GM12878 (cell line): ENCODE measurements around the gene TEC. TPM values are rescaled to one million over a fixed set of nuclear protein-coding genes. Genes with fewer than 3 reads are reported as not detected.

Experiments used
- ATAC-seq: fragments of 200-7000 bp; cut with Tn5 transposase; 3 replicates; pipeline ENCODE4 v1.9.1; 2020; ENCODE audit warnings: mild to moderate bottlenecking, moderate library complexity
- BruUV-seq: library from RNA; stranded (reverse); fragments of 400-500 nt; replicated peaks from 2 replicates; lab custom pipeline; 2021; lab: Mats Ljungman, UMichigan
- CTCF ChIA-PET: fragments of 300-600 bp; sonication (Branson Sonifier 250); formaldehyde crosslinking; extraction: SDS; loops from one replicate; lab custom pipeline; 2021; ENCODE audit warnings: inconsistent platforms; lab: Yijun Ruan, JAX
- POLR2A ChIA-PET: fragments of 350-600 bp; formaldehyde crosslinking; extraction: SDS; loops from one replicate; lab custom pipeline; 2021; ENCODE audit warnings: inconsistent platforms; lab: Charles Lee
- RAD21 ChIA-PET: fragments of 300-600 bp; sonication (Branson Sonifier 250); formaldehyde crosslinking; loops from one replicate; lab custom pipeline; 2023; ENCODE audit warnings: antibody characterized with exemption; ENCODE audit not compliant: unreplicated experiment; lab: Charles Lee
- SMC1A ChIA-PET: fragments of 300-600 bp; sonication (Branson Sonifier 250); formaldehyde crosslinking; loops from one replicate; lab custom pipeline; 2023; ENCODE audit not compliant: unreplicated experiment, uncharacterized antibody; lab: Charles Lee
- DNase-seq: peaks from one replicate; pipeline ENCODE4 v3.0.0-alpha.2; 2011; ENCODE audit warnings: low read depth, low spot score
- FAIRE-seq: peaks from 3 replicates; lab custom pipeline; 2011; peaks lifted over from hg19 to GRCh38; lab: Jason Lieb, UNC
- H2AFZ ChIP-seq: 2 replicates; pipeline ENCODE4 v1.6.0; 2011; ENCODE audit warnings: low read depth, low read length, control low read depth; ENCODE audit not compliant: control insufficient read depth
- H3K27ac ChIP-seq: 2 replicates; pipeline ENCODE4 v1.5.1; 2011; ENCODE audit warnings: control low read depth; ENCODE audit not compliant: control insufficient read depth, insufficient read depth
- H3K27me3 ChIP-seq, 2 experiments: replicated peaks in 1 of 2; 2 replicates each; pipeline versions ENCODE4 v1.6.0 to v1.6.1; 2011; ENCODE audit warnings: low read length in 1 of 2; ENCODE audit not compliant: control insufficient read depth in 2 of 2, insufficient read depth in 2 of 2
- H3K36me3 ChIP-seq, 2 experiments: 2 replicates each; pipeline ENCODE4 v1.5.1; 2011; ENCODE audit warnings: low read length in 1 of 2; ENCODE audit not compliant: control insufficient read depth in 2 of 2, insufficient read depth in 2 of 2
- H3K4me1 ChIP-seq: 2 replicates; pipeline ENCODE4 v1.6.1; 2011; ENCODE audit warnings: mild to moderate bottlenecking, low read length, moderate library complexity, mixed read lengths; ENCODE audit not compliant: control insufficient read depth, insufficient read depth
- H3K4me2 ChIP-seq: 2 replicates; pipeline ENCODE4 v1.6.0; 2011; ENCODE audit warnings: control low read depth; ENCODE audit not compliant: control insufficient read depth, insufficient read depth
- H3K4me3 ChIP-seq: fragments of 200-600 bp; sonication (generic); 2 replicates; pipeline ENCODE4 v1.5.1; 2016
- H3K79me2 ChIP-seq: 2 replicates; pipeline ENCODE4 v1.6.0; 2011; ENCODE audit warnings: low read length; ENCODE audit not compliant: control insufficient read depth, insufficient read depth
- H3K9ac ChIP-seq: 2 replicates; pipeline ENCODE4 v1.8.0; 2011; ENCODE audit warnings: low read length, control low read depth, mixed read lengths; ENCODE audit not compliant: control insufficient read depth, insufficient read depth
- H3K9me3 ChIP-seq: replicated peaks from 3 replicates; pipeline ENCODE4 v1.5.1; 2011; ENCODE audit warnings: mild to moderate bottlenecking, low read length; ENCODE audit not compliant: control insufficient read depth, insufficient read depth
- H4K20me1 ChIP-seq: 2 replicates; pipeline ENCODE4 v1.6.0; 2011; ENCODE audit not compliant: control insufficient read depth, insufficient read depth
- CTCF ChIP-seq, 3 experiments: IDR thresholded peaks in 2 of 3; conservative IDR thresholded peaks in 1 of 3; 2 replicates each; pipeline ENCODE4 v1.5.1; 2011; ENCODE audit warnings: low read depth in 3 of 3, low read length in 3 of 3, mild to moderate bottlenecking in 3 of 3, control low read depth in 2 of 3, moderate library complexity in 2 of 3, inconsistent platforms in 1 of 3, mixed read lengths in 1 of 3; ENCODE audit not compliant: control insufficient read depth in 2 of 3, insufficient read depth in 1 of 3; ENCODE audit errors: extremely low read depth in 1 of 3
- DPF2 ChIP-seq: fragments of 450-650 bp; IDR thresholded peaks from 2 replicates; pipeline ENCODE4 v1.6.1; 2017; ENCODE audit warnings: mild to moderate bottlenecking
- POU2F2 ChIP-seq: IDR thresholded peaks from 3 replicates; pipeline ENCODE4 v1.6.1; 2011; ENCODE audit warnings: low read depth, mild to moderate bottlenecking, low read length, borderline replicate concordance
- RAD21 ChIP-seq: IDR thresholded peaks from 2 replicates; pipeline ENCODE4 v1.6.1; 2011; ENCODE audit warnings: mild to moderate bottlenecking, low read depth, low read length, moderate library complexity; ENCODE audit not compliant: insufficient read depth
- SIX5 ChIP-seq: IDR thresholded peaks from 2 replicates; pipeline ENCODE4 v1.6.1; 2011; ENCODE audit warnings: mild to moderate bottlenecking, low read depth, low read length, moderate library complexity; ENCODE audit not compliant: severe bottlenecking
- SMAD5 ChIP-seq: IDR thresholded peaks from 2 replicates; pipeline ENCODE4 v1.6.1; 2016; ENCODE audit warnings: antibody characterized with exemption, low read depth
- SMC3 ChIP-seq: IDR thresholded peaks from 2 replicates; pipeline ENCODE4 v1.6.1; 2011; ENCODE audit warnings: low read length, improper control_type of control experiment, borderline replicate concordance
- STAT3 ChIP-seq: IDR thresholded peaks from 2 replicates; pipeline ENCODE4 v1.6.1; 2011; ENCODE audit warnings: low read depth, low read length, improper control_type of control experiment
- WGBS: methylation state at CpG from one replicate; pipeline ENCODE4 v1.1.6; 2016; ENCODE audit warnings: low lambda C conversion rate; ENCODE audit not compliant: insufficient replicate concordance, insufficient coverage; ENCODE audit errors: missing lambda C conversion rate; 5-methylcytosine and 5-hydroxymethylcytosine counted together
- in situ Hi-C: fragments of 300-500 bp; cut with MboI; formaldehyde crosslinking; loops from 9 replicates; pipeline ENCODE4 v1.14.3; 2018; ENCODE audit warnings: mixed read lengths
- intact Hi-C: fragments of 100-400 bp; cut with micrococcal nuclease; formaldehyde crosslinking; loops from one replicate; pipeline ENCODE4 v1.14.2; 2022; ENCODE audit not compliant: unreplicated experiment
- polyA plus RNA-seq, 11 experiments: library from polyadenylated mRNA; depleted of rRNA in 4 of 11; unstranded in 6 of 11; stranded (reverse) in 5 of 11; fragments of >200 nt; fragmentation: Nextera tagmentation in 4 of 11; fragmentation: Illumina TruSeq in 1 of 11; extraction: Ambion mirVana in 4 of 11; extraction: Trizol in 1 of 11; gene quantifications; 1 replicate in 1 of 11; 2 replicates in 10 of 11; pipeline versions ENCODE4 v1.2.1 to v1.2.3, GENCODE V29; 2011 to 2016; ENCODE audit warnings: inconsistent platforms in 2 of 11, missing spikeins in 2 of 11, low read depth in 1 of 11
- total RNA-seq, 4 experiments: library from RNA; depleted of rRNA in 3 of 4; stranded (reverse); fragments of >200 nt in 3 of 4; fragmentation: Illumina TruSeq in 1 of 4; extraction: Trizol in 1 of 4; gene quantifications; 2 replicates each; pipeline versions ENCODE4 v1.2.1 to v1.2.3, GENCODE V29; 2013 to 2021

TEC gene
- total and polyA plus RNA-seq, 10 of the 15 experiments (the other 5 are each of a cell fraction or from before 2014, with no cell fraction given) = 7.4 to 27.2 (median 17.1) TPM

GRCh38 chr4:48109413-48110263 lies 160.0 kb downstream of the TEC start:
- ATAC-seq = peak; percentile 90
- no TSS peak for BruUV-seq
- intact Hi-C loops = loop anchor here (5.0 kb wide), 1 partner anchor 107 kb away; no protein-coding TSS in a partner anchor

More at GRCh38 chr4:48109413-48110263, 160.0 kb downstream of the TEC start:
- Histone ChIP-seq H2AFZ (no peak overlapping the region), H3K27ac (no peak overlapping the region), H3K4me2 (no peak overlapping the region), H3K79me2 (no peaks in the 10 kb centered on the region), H3K4me1 (no peaks in the 10 kb centered on the region), H3K27me3 (no peaks in the 10 kb centered on the region), H3K9me3 (no peaks in the 10 kb centered on the region), H3K36me3 (no peaks in the 10 kb centered on the region), H3K9ac (no peak overlapping the region), H4K20me1 (no peaks in the 10 kb centered on the region), H3K4me3 (no peak overlapping the region)
- in situ Hi-C loops = no loop called here
- no peak for TF ChIP-seq STAT3
- peak; percentile 74 for TF ChIP-seq RAD21
- TF ChIP-seq SMAD5 = no peak
- TF ChIP-seq POU2F2 = peak; percentile 90; the same call in 1 of the 3 replicates
- no peak for TF ChIP-seq DPF2
- peak; percentile 57 to 64 (median 60) for TF ChIP-seq CTCF (IDR thresholded peaks at IDR 0.05 in 2 of 3, conservative IDR thresholded peaks at IDR 0.05 in 1 of 3; ENCODE audit: control insufficient read depth in 2 of 3, extremely low read depth in 1 of 3, insufficient read depth in 1 of 3, low read depth in 3 of 3, low read length in 3 of 3)
- no peak for TF ChIP-seq SIX5
- peak; percentile 67 for TF ChIP-seq SMC3
- RAD21 ChIA-PET = interaction anchor here (0.5 to 1.5 kb wide), 9 partner anchors 8 to 186 kb away, joined by 3 to 5 read pairs (median 3); no protein-coding TSS in a partner anchor
- FAIRE-seq (peak; percentile 68), DNase-seq (no peak)
- CTCF ChIA-PET = interaction anchor here (0.7 to 4.3 kb wide), 28 partner anchors 9 to 268 kb away, joined by 3 to 28 read pairs (median 5); no protein-coding TSS in a partner anchor
- SMC1A ChIA-PET = interaction anchor here (0.7 to 2.4 kb wide), 17 partner anchors 8 to 181 kb away, joined by 3 to 21 read pairs (median 4); no protein-coding TSS in a partner anchor
- WGBS = 42% methylated on average over 5 of the region's 5 CpGs
- POLR2A ChIA-PET = interaction anchor here (0.6 kb wide), 1 partner anchor 156 kb away, joined by 3 read pairs; no protein-coding TSS in a partner anchor
